H9 (cell line): ENCODE data around the gene CPXM1. TPM values are rescaled to one million over a fixed set of nuclear protein-coding genes. Genes with fewer than 3 reads are reported as not detected.

Experiments used
- DNase-seq: peaks from one replicate; pipeline ENCODE4 v3.0.0-alpha.2; 2017
- H2AFZ ChIP-seq: one replicate; pipeline ENCODE4 v1.6.1; 2013; ENCODE audit warnings: mild to moderate bottlenecking, low read length, control low read depth, moderate library complexity
- H2AK5ac ChIP-seq: 2 replicates; pipeline ENCODE4 v1.6.1; 2013; ENCODE audit warnings: low read length, control low read depth, mixed read lengths; ENCODE audit not compliant: insufficient read length
- H2BK120ac ChIP-seq: one replicate; pipeline ENCODE4 v1.6.1; 2013; ENCODE audit warnings: low read depth, mild to moderate bottlenecking, low read length, control low read depth, inconsistent platforms; ENCODE audit not compliant: poor library complexity, severe bottlenecking
- H2BK12ac ChIP-seq: 2 replicates; pipeline ENCODE4 v1.6.1; 2013; ENCODE audit warnings: low read length, control low read depth, mixed read lengths, low read depth; ENCODE audit not compliant: insufficient read length
- H2BK15ac ChIP-seq: 2 replicates; pipeline ENCODE4 v1.6.1; 2013; ENCODE audit warnings: low read depth, low read length, control low read depth
- H2BK20ac ChIP-seq: one replicate; pipeline ENCODE4 v1.6.1; 2013; ENCODE audit warnings: low read depth, mild to moderate bottlenecking, low read length, control low read depth, inconsistent platforms; ENCODE audit not compliant: poor library complexity, severe bottlenecking
- H2BK5ac ChIP-seq: 2 replicates; pipeline ENCODE4 v1.6.1; 2013; ENCODE audit warnings: low read length, control low read depth, mixed read lengths; ENCODE audit not compliant: insufficient read length
- H3K14ac ChIP-seq: 2 replicates; pipeline ENCODE4 v1.6.1; 2013; ENCODE audit warnings: low read length, control low read depth; ENCODE audit not compliant: insufficient read depth
- H3K18ac ChIP-seq: 2 replicates; pipeline ENCODE4 v1.6.1; 2013; ENCODE audit warnings: low read depth, mild to moderate bottlenecking, mixed read lengths, low read length, control low read depth; ENCODE audit not compliant: insufficient read length
- H3K23ac ChIP-seq: 2 replicates; pipeline ENCODE4 v1.6.1; 2013; ENCODE audit warnings: low read length, control low read depth, mixed read lengths, low read depth; ENCODE audit not compliant: insufficient read length
- H3K23me2 ChIP-seq: 2 replicates; pipeline ENCODE4 v1.6.1; 2013; ENCODE audit warnings: low read depth, mild to moderate bottlenecking, mixed read lengths, low read length, control low read depth; ENCODE audit not compliant: insufficient read length, poor library complexity, severe bottlenecking
- H3K27ac ChIP-seq: 2 replicates; pipeline ENCODE4 v1.5.1; 2013; ENCODE audit warnings: low read length, control low read depth, mixed read lengths, low read depth; ENCODE audit not compliant: insufficient read length
- H3K27me3 ChIP-seq: 2 replicates; pipeline ENCODE4 v1.6.1; 2013; ENCODE audit warnings: low read length, control low read depth, inconsistent platforms; ENCODE audit not compliant: insufficient read depth
- H3K4ac ChIP-seq: 2 replicates; pipeline ENCODE4 v1.6.1; 2013; ENCODE audit warnings: low read depth, mild to moderate bottlenecking, control low read depth, inconsistent platforms, low read length, moderate library complexity
- H3K4me1 ChIP-seq: 2 replicates; pipeline ENCODE4 v1.6.1; 2013; ENCODE audit warnings: low read length, control low read depth, inconsistent platforms; ENCODE audit not compliant: insufficient read depth
- H3K4me2 ChIP-seq: 2 replicates; pipeline ENCODE4 v1.6.1; 2013; ENCODE audit warnings: low read length, control low read depth, mixed read lengths; ENCODE audit not compliant: insufficient read length, insufficient read depth
- H3K56ac ChIP-seq: 2 replicates; pipeline ENCODE4 v1.6.1; 2013; ENCODE audit warnings: low read depth, mild to moderate bottlenecking, mixed read lengths, low read length, control low read depth; ENCODE audit not compliant: insufficient read length
- H3K79me1 ChIP-seq: 2 replicates; pipeline ENCODE4 v1.6.1; 2013; ENCODE audit warnings: low read depth, mild to moderate bottlenecking, moderate library complexity, low read length, control low read depth, inconsistent platforms; ENCODE audit not compliant: insufficient read depth, poor library complexity, severe bottlenecking
- H3K79me2 ChIP-seq: 2 replicates; pipeline ENCODE4 v1.6.1; 2013; ENCODE audit warnings: low read length, control low read depth, inconsistent platforms; ENCODE audit not compliant: insufficient read depth
- H3K9ac ChIP-seq: 2 replicates; pipeline ENCODE4 v1.6.1; 2013; ENCODE audit warnings: low read length, control low read depth, mixed read lengths; ENCODE audit not compliant: insufficient read length; ENCODE audit errors: extremely low read depth
- H3K9me3 ChIP-seq: one replicate; pipeline ENCODE4 v1.6.1; 2013; ENCODE audit warnings: low read depth, low read length, inconsistent platforms; ENCODE audit not compliant: control insufficient read depth
- H3T11ph ChIP-seq: one replicate; pipeline ENCODE4 v1.6.1; 2013; ENCODE audit warnings: mild to moderate bottlenecking, low read length, control low read depth, inconsistent platforms
- H4K20me1 ChIP-seq: one replicate; pipeline ENCODE4 v1.6.1; 2013; ENCODE audit not compliant: control insufficient read depth, insufficient read length, insufficient read depth
- H4K5ac ChIP-seq: 2 replicates; pipeline ENCODE4 v1.6.1; 2013; ENCODE audit warnings: low read depth, mild to moderate bottlenecking, mixed read lengths, low read length, control low read depth; ENCODE audit not compliant: insufficient read length
- H4K8ac ChIP-seq: replicated peaks from 2 replicates; pipeline ENCODE4 v1.6.1; 2013; ENCODE audit warnings: low read length, control low read depth, mixed read lengths, low read depth; ENCODE audit not compliant: insufficient read length
- H4K91ac ChIP-seq: 2 replicates; pipeline ENCODE4 v1.6.1; 2013; ENCODE audit warnings: low read depth, mild to moderate bottlenecking, moderate library complexity, mixed read lengths, low read length, control low read depth; ENCODE audit not compliant: insufficient read length
- H3K27ac Mint-ChIP-seq, 3 experiments: 2 replicates in 2 of 3; 3 replicates in 1 of 3; pipeline ENCODE4 v1.8.0; 2020 to 2021; ENCODE audit warnings: mixed read lengths in 3 of 3, mild to moderate bottlenecking in 1 of 3, moderate library complexity in 1 of 3
- H3K27me3 Mint-ChIP-seq: 2 replicates; pipeline ENCODE4 v1.8.0; 2021; ENCODE audit warnings: low read depth, mild to moderate bottlenecking, moderate library complexity, mixed read lengths
- H3K36me3 Mint-ChIP-seq, 3 experiments: 2 replicates in 2 of 3; 3 replicates in 1 of 3; pipeline ENCODE4 v1.8.0; 2020 to 2021; ENCODE audit warnings: low read depth in 3 of 3, mixed read lengths in 3 of 3; ENCODE audit not compliant: insufficient read depth in 1 of 3
- H3K4me1 Mint-ChIP-seq, 2 experiments: 2 replicates each; pipeline ENCODE4 v1.8.0; 2020; ENCODE audit warnings: mixed read lengths in 2 of 2
- H3K4me3 Mint-ChIP-seq, 2 experiments: 2 replicates in 1 of 2; 3 replicates in 1 of 2; pipeline ENCODE4 v1.8.0; 2020 to 2021; ENCODE audit warnings: mild to moderate bottlenecking in 2 of 2, mixed read lengths in 2 of 2, moderate library complexity in 1 of 2
- H3K9me3 Mint-ChIP-seq, 2 experiments: 2 replicates in 1 of 2; 3 replicates in 1 of 2; pipeline ENCODE4 v1.8.0; 2020; ENCODE audit warnings: mild to moderate bottlenecking in 2 of 2, mixed read lengths in 2 of 2, moderate library complexity in 1 of 2
- CTCF ChIP-seq: fragments of 200-600 bp; sonication (generic); conservative IDR thresholded peaks from 3 replicates; pipeline ENCODE4 v1.8.0; 2021; ENCODE audit warnings: antibody characterized with exemption, mild to moderate bottlenecking
- WGBS: extraction: QIAGEN DNeasy Blood & Tissue Kit; methylation state at CpG from one replicate; pipeline ENCODE4 v1.1.7; 2013; ENCODE audit warnings: missing lambda C conversion rate, low lambda C conversion rate, mixed read lengths; ENCODE audit not compliant: insufficient read length; ENCODE audit errors: extremely low coverage; 5-methylcytosine and 5-hydroxymethylcytosine counted together
- total RNA-seq: library from RNA; stranded (reverse); gene quantifications from 2 replicates; pipeline ENCODE4 v1.2.1, GENCODE V29; 2021

CPXM1 gene
- total RNA-seq, 1 experiment from 2014 or later: 69.0 TPM

GRCh38 chr20:2793471-2793870, 7.0 kb downstream of the CPXM1 start:
- Histone ChIP-seq H3K27me3 (no peaks in the 10 kb centered on the region), H3K56ac (no peak overlapping the region), H3K9ac (no peak overlapping the region), H2BK12ac (no peak overlapping the region), H3K4me2 (no peak overlapping the region), H2BK15ac (no peak overlapping the region), H2AFZ (no peak overlapping the region), H4K91ac (no peak overlapping the region), H4K5ac (no peak overlapping the region), H2BK20ac (no peak overlapping the region), H3K4me1 (no peaks in the 10 kb centered on the region), H3K79me2 (no peaks in the 10 kb centered on the region), H3K9me3 (no peaks in the 10 kb centered on the region), H3K14ac (no peak overlapping the region), H3T11ph (no peak overlapping the region), H2BK5ac (no peak overlapping the region), H4K8ac (no peak overlapping the region), H3K23me2 (no peaks in the 10 kb centered on the region), H3K18ac (no peak overlapping the region), H2AK5ac (no peak overlapping the region), H3K4ac (no peak overlapping the region), H3K79me1 (no peaks in the 10 kb centered on the region), H2BK120ac (no peak overlapping the region), H4K20me1 (no peaks in the 10 kb centered on the region), H3K27ac (no peak overlapping the region), H3K23ac (no peak overlapping the region)
- H3K4me3 Mint-ChIP-seq: no peak overlapping the region
- H3K36me3 Mint-ChIP-seq: peaks cover 22 to 50% (median 33%) of the 10 kb centered on the region in 3 experiments
- H3K9me3 Mint-ChIP-seq: peaks cover 0 to 3% of the 10 kb centered on the region in 2 experiments; a peak in 1 of 5 replicates
- TF ChIP-seq CTCF: no peak
- DNase-seq: no peak
- H3K27ac Mint-ChIP-seq: no peak overlapping the region; a peak in 1 of 7 replicates
- no CpG with 5 or more reads among the region's 6 CpGs for WGBS
- H3K27me3 Mint-ChIP-seq: peaks cover 13% of the 10 kb centered on the region
- no peaks in the 10 kb centered on the region for H3K4me1 Mint-ChIP-seq
